CD4-positive, CD25-positive, alpha-beta regulatory T cell (primary cell): Measurements from ENCODE around the gene USP28. TPM values are rescaled to one million over a fixed set of nuclear protein-coding genes. Genes with fewer than 3 reads are reported as not detected.
A peak's percentile ranks its signal among the peaks of the same experiment; 100 is the strongest.

Source experiments
- ATAC-seq, 2 donors: fragments of 150-1000 bp; cut with Tn5 transposase; one replicate each; pipeline ENCODE4 v1.10.0; 2021; ENCODE audit warnings: low read depth in 2 of 2, moderate number of reproducible peaks in 2 of 2, moderate library complexity in 1 of 2
- DNase-seq, 3 donors: peaks; one replicate each; pipeline versions ENCODE4 v3.0.0 to v3.0.0-alpha.2; 2012 to 2022; ENCODE audit warnings: mixed read lengths in 1 of 3
- H3K27ac ChIP-seq: one replicate; pipeline ENCODE4 v1.7.0; 2013; ENCODE audit warnings: mild to moderate bottlenecking, low read length; ENCODE audit not compliant: insufficient read depth, poor library complexity, severe bottlenecking
- H3K27me3 ChIP-seq: one replicate; pipeline ENCODE4 v1.7.0; 2013; ENCODE audit warnings: low read length; ENCODE audit not compliant: control insufficient read depth, insufficient read depth
- H3K36me3 ChIP-seq: one replicate; pipeline ENCODE4 v1.7.0; 2013; ENCODE audit warnings: mild to moderate bottlenecking, low read length, moderate library complexity; ENCODE audit not compliant: control insufficient read depth, insufficient read depth
- H3K4me1 ChIP-seq: 2 replicates; pipeline ENCODE4 v1.7.0; 2013; ENCODE audit warnings: mild to moderate bottlenecking, low read length; ENCODE audit not compliant: insufficient read depth, control insufficient read depth, poor library complexity, severe bottlenecking
- H3K4me3 ChIP-seq: one replicate; pipeline ENCODE4 v1.7.0; 2013; ENCODE audit warnings: low read depth, mild to moderate bottlenecking, low read length, moderate library complexity
- H3K9me3 ChIP-seq, 2 experiments: 1 replicate in 1 of 2; 2 replicates in 1 of 2; pipeline ENCODE4 v1.7.0; 2013; ENCODE audit warnings: low read length in 2 of 2, mild to moderate bottlenecking in 1 of 2, moderate library complexity in 1 of 2; ENCODE audit not compliant: control insufficient read depth in 2 of 2
- H3K27ac Mint-ChIP-seq, 3 donors: one replicate each; pipeline ENCODE4 v1.8.0; 2020 to 2022; ENCODE audit warnings: mild to moderate bottlenecking in 3 of 3, mixed read lengths in 3 of 3, moderate library complexity in 2 of 3
- H3K27me3 Mint-ChIP-seq: one replicate; pipeline ENCODE4 v1.8.0; 2022; ENCODE audit warnings: mild to moderate bottlenecking, mixed read lengths
- H3K36me3 Mint-ChIP-seq: one replicate; pipeline ENCODE4 v1.8.0; 2020; ENCODE audit warnings: mixed read lengths
- H3K4me1 Mint-ChIP-seq, 4 donors: one replicate each; pipeline ENCODE4 v1.8.0; 2020 to 2022; ENCODE audit warnings: mixed read lengths in 4 of 4, mild to moderate bottlenecking in 1 of 4
- H3K4me3 Mint-ChIP-seq, 4 donors: one replicate each; pipeline ENCODE4 v1.8.0; 2020 to 2022; ENCODE audit warnings: mild to moderate bottlenecking in 4 of 4, mixed read lengths in 4 of 4, moderate library complexity in 3 of 4
- H3K9me3 Mint-ChIP-seq, 7 donors: one replicate each; pipeline ENCODE4 v1.8.0; 2020 to 2022; ENCODE audit warnings: mixed read lengths in 7 of 7, mild to moderate bottlenecking in 3 of 7, moderate library complexity in 2 of 7
- polyA plus RNA-seq, 4 donors: library from polyadenylated mRNA; unstranded; fragments of 300-500 nt; fragmentation: Illumina TruSeq; gene quantifications; one replicate each; pipeline ENCODE4 v1.2.3, GENCODE V29; 2021
- total RNA-seq: library from RNA; stranded (reverse); gene quantifications from one replicate; pipeline ENCODE4 v1.2.3, GENCODE V29; 2022

Gene USP28
- total and polyA plus RNA-seq, 5 donors from 2014 or later, result 20.7 to 29.9 (median 27.2) TPM

DNA sequence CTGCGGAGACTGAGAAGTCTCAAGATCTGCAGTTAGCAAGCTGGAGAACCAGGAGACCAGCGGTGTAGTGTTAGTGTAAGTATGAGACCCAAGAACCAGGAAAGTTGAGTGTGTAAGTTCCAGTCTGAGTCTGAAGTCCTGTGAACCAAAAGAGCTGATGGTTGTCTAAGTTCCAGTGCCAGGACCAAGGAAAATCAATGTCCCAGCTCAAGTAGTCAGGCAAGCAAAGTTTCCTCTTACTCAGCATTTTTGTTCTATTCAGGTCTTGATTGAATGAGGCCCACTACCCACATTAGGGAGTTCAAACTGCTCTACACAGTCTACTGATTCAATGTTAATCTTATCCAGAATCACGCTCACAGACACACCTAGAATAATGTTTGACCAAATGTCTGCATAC, 11.0 kb downstream of the USP28 start:
- no peaks in the 10 kb centered on the region for H3K9me3 ChIP-seq
- peaks cover 25% of the 10 kb centered on the region for H3K36me3 Mint-ChIP-seq
- no peaks in the 10 kb centered on the region for H3K27me3 Mint-ChIP-seq
- H3K4me1 ChIP-seq, result peaks cover 11% of the 10 kb centered on the region
- peaks cover 4% of the 10 kb centered on the region for H3K36me3 ChIP-seq
- no peak overlapping the region for H3K4me3 Mint-ChIP-seq
- H3K27ac Mint-ChIP-seq, result no peak overlapping the region
- ATAC-seq (no peak), DNase-seq (no peak)
- H3K9me3 Mint-ChIP-seq, result no peaks in the 10 kb centered on the region
- H3K4me3 ChIP-seq, result no peak overlapping the region
- H3K27me3 ChIP-seq, result no peaks in the 10 kb centered on the region
- H3K27ac ChIP-seq, result no peak overlapping the region
- H3K4me1 Mint-ChIP-seq, result peaks cover 30 to 34% (median 31%) of the 10 kb centered on the region in 4 donors

DNA sequence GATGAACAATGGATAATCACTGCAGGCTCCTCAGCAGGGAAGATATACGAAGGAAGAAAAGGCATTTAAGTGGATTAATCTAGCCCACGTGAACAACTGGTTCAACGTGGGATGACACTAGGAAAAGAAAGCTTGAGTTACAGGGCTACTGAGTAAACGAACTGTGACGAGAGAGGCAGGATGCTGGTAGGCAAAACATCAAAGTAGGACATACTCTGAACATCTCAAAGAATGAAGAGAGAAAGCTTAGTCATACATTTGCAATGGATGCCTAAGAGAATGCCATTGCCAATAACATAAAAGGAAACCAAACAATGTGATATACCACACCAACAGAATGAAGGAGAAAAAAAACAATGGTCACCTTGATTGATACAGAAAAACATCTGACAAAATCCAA, 12.9 kb downstream of the USP28 start:
- ATAC-seq (peak; percentile 40 to 63), DNase-seq (peak in 1 of 3 donors; percentile 44)
- no peak overlapping the region for H3K4me3 ChIP-seq
- no peaks in the 10 kb centered on the region for H3K9me3 Mint-ChIP-seq
- H3K27me3 Mint-ChIP-seq, result no peaks in the 10 kb centered on the region
- H3K36me3 Mint-ChIP-seq, result peaks cover 25% of the 10 kb centered on the region
- H3K27ac ChIP-seq, result no peak overlapping the region
- peak overlapping the region in 2 of 3 donors; percentile 3 to 4 for H3K27ac Mint-ChIP-seq
- peaks cover 20 to 28% (median 25%) of the 10 kb centered on the region in 4 donors for H3K4me1 Mint-ChIP-seq
- H3K36me3 ChIP-seq, result peaks cover 4% of the 10 kb centered on the region
- H3K9me3 ChIP-seq, result no peaks in the 10 kb centered on the region
- H3K4me3 Mint-ChIP-seq, result no peak overlapping the region
- peaks cover 5% of the 10 kb centered on the region for H3K4me1 ChIP-seq
- H3K27me3 ChIP-seq, result no peaks in the 10 kb centered on the region

GRCh38 chr11:113859665-113860064, 15.7 kb downstream of the USP28 start:
- DNase-seq, result peak in 1 of 3 donors; percentile 47
- H3K9me3 Mint-ChIP-seq, result no peaks in the 10 kb centered on the region
- Histone ChIP-seq H3K4me1 (peaks cover 5% of the 10 kb centered on the region), H3K36me3 (no peaks in the 10 kb centered on the region), H3K4me3 (peak overlapping the region; percentile 17), H3K9me3 (no peaks in the 10 kb centered on the region), H3K27ac (no peak overlapping the region), H3K27me3 (no peaks in the 10 kb centered on the region)
- peaks cover 8% of the 10 kb centered on the region for H3K36me3 Mint-ChIP-seq
- H3K27ac Mint-ChIP-seq, result peak overlapping the region in 2 of 3 donors; percentile 27 to 49
- H3K4me3 Mint-ChIP-seq, result peak overlapping the region in 2 of 4 donors; percentile 27 to 56
- peaks cover 11 to 26% (median 21%) of the 10 kb centered on the region in 4 donors for H3K4me1 Mint-ChIP-seq
- no peaks in the 10 kb centered on the region for H3K27me3 Mint-ChIP-seq
- ATAC-seq, result no peak

GRCh38 chr11:113856966-113857759, 18.2 kb downstream of the USP28 start:
- Histone ChIP-seq H3K9me3 (no peaks in the 10 kb centered on the region), H3K36me3 (peaks cover 7% of the 10 kb centered on the region), H3K27ac (no peak overlapping the region), H3K4me3 (no peak overlapping the region), H3K27me3 (no peaks in the 10 kb centered on the region), H3K4me1 (peaks cover 5% of the 10 kb centered on the region)
- Mint-ChIP-seq H3K4me1 (peaks cover 11 to 16% (median 14%) of the 10 kb centered on the region in 4 donors), H3K27me3 (no peaks in the 10 kb centered on the region), H3K9me3 (no peaks in the 10 kb centered on the region), H3K36me3 (peaks cover 7% of the 10 kb centered on the region), H3K4me3 (no peak overlapping the region), H3K27ac (no peak overlapping the region)
- no peak for ATAC-seq
- no peak for DNase-seq

DNA sequence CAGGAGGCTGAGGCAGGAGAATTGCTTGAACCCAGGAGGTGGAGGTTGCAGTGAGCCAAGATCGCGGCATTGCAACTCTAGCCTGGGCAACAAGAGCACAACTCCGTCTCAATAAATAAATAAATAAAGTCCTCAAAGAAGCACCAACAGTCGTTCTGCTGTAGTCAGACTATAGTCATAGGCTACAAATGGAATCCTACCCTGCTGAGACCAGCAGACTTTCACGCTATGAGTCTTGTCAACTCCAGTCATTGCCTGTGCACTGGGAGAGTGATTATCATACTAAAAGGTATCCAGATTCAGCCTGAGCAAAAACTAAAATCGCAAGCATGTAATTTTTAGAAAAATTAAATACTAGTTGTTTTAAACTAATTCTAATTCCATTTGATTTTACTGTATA, 19.6 kb downstream of the USP28 start:
- Mint-ChIP-seq H3K4me1 (peaks cover 8 to 11% (median 10%) of the 10 kb centered on the region in 4 donors), H3K27me3 (no peaks in the 10 kb centered on the region), H3K27ac (peak overlapping the region in 1 of 3 donors; percentile 26), H3K36me3 (peaks cover 17% of the 10 kb centered on the region), H3K4me3 (no peak overlapping the region), H3K9me3 (no peaks in the 10 kb centered on the region)
- Histone ChIP-seq H3K27me3 (no peaks in the 10 kb centered on the region), H3K27ac (no peak overlapping the region), H3K4me3 (no peak overlapping the region), H3K9me3 (no peaks in the 10 kb centered on the region), H3K4me1 (peaks cover 5% of the 10 kb centered on the region), H3K36me3 (peaks cover 13% of the 10 kb centered on the region)
- ATAC-seq, result no peak
- no peak for DNase-seq

DNA sequence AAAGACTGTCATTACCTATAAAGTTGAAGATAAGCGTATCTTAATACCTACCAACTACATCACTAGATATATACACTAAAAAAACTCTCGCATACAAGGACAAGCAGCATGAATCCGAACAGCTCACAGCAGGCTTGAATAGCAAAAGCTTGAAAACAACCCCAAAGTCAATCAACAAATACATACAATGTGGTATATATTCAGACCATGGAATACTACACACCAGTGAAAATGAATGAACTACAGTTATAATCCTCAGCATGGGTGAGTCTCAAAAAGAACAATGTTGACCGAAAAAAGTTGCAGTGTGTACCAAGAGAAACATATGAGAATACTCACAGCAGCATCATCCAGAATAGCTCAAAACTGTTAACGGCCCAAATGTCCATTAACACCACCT, 25.2 kb downstream of the USP28 start:
- H3K36me3 Mint-ChIP-seq, result peaks cover 39% of the 10 kb centered on the region
- no peaks in the 10 kb centered on the region for H3K27me3 ChIP-seq
- H3K9me3 ChIP-seq, result no peaks in the 10 kb centered on the region
- peaks cover 33% of the 10 kb centered on the region for H3K36me3 ChIP-seq
- H3K27ac ChIP-seq, result no peak overlapping the region
- H3K4me1 Mint-ChIP-seq, result peaks cover 0 to 10% (median 3%) of the 10 kb centered on the region in 4 donors
- peaks cover 0 to 5% (median 0%) of the 10 kb centered on the region in 7 donors for H3K9me3 Mint-ChIP-seq
- no peak for ATAC-seq
- no peak overlapping the region for H3K27ac Mint-ChIP-seq
- no peak overlapping the region for H3K4me3 ChIP-seq
- no peaks in the 10 kb centered on the region for H3K4me1 ChIP-seq
- DNase-seq, result no peak
- no peak overlapping the region for H3K4me3 Mint-ChIP-seq
- H3K27me3 Mint-ChIP-seq, result no peaks in the 10 kb centered on the region

DNA sequence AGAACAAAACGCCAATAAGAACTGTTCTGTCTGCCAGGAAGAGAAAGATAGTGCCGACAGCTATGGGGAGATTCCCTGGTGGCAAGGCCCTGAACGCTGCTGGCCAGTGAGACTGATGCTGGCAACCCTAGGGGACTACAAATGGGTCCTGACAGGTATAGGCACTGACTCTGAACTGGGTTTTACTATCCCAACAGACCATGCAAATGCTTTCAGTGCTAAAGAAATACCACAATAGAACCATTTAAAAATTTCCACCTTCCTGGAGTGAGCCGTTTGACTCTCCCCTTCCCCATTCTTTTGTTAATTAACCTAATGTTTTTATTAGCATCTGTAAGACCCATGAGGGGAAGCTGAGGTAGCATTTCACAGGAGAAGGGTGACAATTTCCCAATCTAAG, 25.7 kb downstream of the USP28 start:
- no peak for DNase-seq
- Mint-ChIP-seq H3K36me3 (peaks cover 39% of the 10 kb centered on the region), H3K27me3 (no peaks in the 10 kb centered on the region)

GRCh38 chr11:113847580-113847979, 27.8 kb downstream of the USP28 start:
- Mint-ChIP-seq H3K4me1 (peaks cover 0 to 8% (median 3%) of the 10 kb centered on the region in 4 donors), H3K36me3 (peaks cover 47% of the 10 kb centered on the region), H3K27me3 (no peaks in the 10 kb centered on the region), H3K27ac (no peak overlapping the region), H3K4me3 (no peak overlapping the region), H3K9me3 (peaks cover 0 to 5% (median 0%) of the 10 kb centered on the region in 7 donors)
- no peak for DNase-seq
- no peak for ATAC-seq
- H3K4me1 ChIP-seq, result no peaks in the 10 kb centered on the region
- H3K4me3 ChIP-seq, result no peak overlapping the region
- no peak overlapping the region for H3K27ac ChIP-seq
- H3K27me3 ChIP-seq, result no peaks in the 10 kb centered on the region
- H3K36me3 ChIP-seq, result peaks cover 30% of the 10 kb centered on the region
- H3K9me3 ChIP-seq, result no peaks in the 10 kb centered on the region

More for the DNA sequence above, 25.7 kb downstream of the USP28 start:
- H3K9me3 ChIP-seq, result no peaks in the 10 kb centered on the region
- Mint-ChIP-seq H3K4me3 (no peak overlapping the region), H3K27ac (no peak overlapping the region), H3K4me1 (peaks cover 0 to 8% (median 3%) of the 10 kb centered on the region in 4 donors), H3K9me3 (peaks cover 0 to 5% (median 0%) of the 10 kb centered on the region in 7 donors)
- H3K4me3 ChIP-seq, result no peak overlapping the region
- no peaks in the 10 kb centered on the region for H3K4me1 ChIP-seq
- H3K27me3 ChIP-seq, result no peaks in the 10 kb centered on the region
- peaks cover 33% of the 10 kb centered on the region for H3K36me3 ChIP-seq
- H3K27ac ChIP-seq, result no peak overlapping the region
- ATAC-seq, result no peak
